ENCODE data around the gene FATE1.

Gene FATE1

DNA sequence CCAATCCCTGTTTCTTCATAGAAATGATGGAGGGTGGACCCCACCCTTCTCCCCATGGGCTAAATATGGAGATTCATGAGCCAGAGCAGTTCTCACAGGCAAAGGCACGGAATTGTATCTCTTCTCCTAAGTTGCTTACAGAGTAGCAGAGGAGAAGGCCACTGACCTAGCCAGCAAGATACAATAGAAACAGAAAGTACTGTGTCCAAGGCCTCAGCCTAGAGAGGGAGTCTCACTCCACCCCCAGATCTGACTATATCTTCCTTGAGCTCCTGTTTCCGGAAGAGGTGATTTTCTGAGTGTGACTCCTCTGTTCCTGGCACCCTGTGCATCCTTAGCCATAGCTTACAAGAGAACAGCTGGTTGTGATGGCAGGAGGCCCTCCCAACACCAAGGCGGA, at the start of gene FATE1:
FATE1 (plus strand) TSS at position 284 of the 400 bp plus-strand sequence; CDS start at position 369, 85 bp downstream.
- no peak for TF ChIP-seq CTCF (conservative IDR thresholded peaks at IDR 0.05; ENCODE audit: low read depth, low read length)
- no peak within 1 kb of the TSS for H3K4me3 ChIP-seq (ENCODE audit: low read depth, low read length)
- DNase-seq (ENCODE audit: low read depth), result no peak

DNA sequence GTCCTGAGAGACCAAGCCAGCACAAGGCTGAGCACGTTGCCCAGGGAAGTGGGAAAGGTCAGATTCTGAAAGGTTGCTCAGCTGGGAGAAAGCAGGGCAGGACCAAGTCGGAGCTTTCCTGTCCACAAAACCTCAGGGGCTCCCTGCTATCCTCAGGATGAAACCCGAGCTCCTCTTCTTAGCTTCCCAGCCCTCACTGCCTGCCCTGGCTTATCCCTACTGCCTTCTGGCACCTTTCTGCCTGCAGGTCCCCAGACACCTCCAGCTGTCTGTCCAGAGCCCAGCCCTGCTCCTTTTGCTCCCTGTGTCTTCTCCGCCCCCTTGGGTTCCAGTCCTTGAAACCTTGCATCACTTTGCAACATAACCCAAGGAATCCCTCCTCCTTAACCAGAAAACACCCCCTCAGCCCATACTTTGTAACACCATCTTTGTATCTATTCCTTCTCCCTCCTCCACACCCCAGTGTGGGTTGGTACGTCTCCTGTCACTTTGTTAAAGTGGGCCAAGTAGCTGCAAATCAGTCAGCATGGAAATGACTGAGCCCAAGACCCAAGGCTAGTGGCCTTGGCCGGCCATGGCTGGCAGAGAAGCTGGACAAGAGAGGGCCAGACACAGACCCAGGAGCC, 40.6 kb upstream of the FATE1 start:
- H3K4me3 ChIP-seq (ENCODE audit: low read depth, low read length), result no peak overlapping the region
- no peak for TF ChIP-seq CTCF (conservative IDR thresholded peaks at IDR 0.05; ENCODE audit: low read depth, low read length)
- DNase-seq (ENCODE audit: low read depth), result no peak

DNA sequence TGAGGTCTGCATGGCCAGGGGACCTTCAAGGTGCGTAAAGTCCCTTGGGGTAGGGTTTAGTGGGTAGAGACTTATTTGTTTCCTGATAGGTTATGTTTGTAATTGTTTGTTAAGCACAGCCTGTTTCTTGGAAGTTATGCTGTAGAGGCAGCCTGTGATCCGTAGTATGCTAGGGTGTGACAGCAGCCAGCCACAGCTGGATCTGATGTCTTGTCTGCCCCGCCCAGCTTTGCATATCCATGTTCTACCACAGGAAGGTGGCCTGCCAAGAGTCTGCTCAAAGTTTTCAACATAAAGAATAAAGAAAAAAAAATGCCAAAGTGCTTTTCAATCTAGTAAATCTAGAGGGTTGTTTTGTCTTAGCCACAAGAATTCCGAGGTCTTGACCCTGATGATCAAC, 39.6 kb upstream of the FATE1 start:
- DNase-seq (ENCODE audit: low read depth), result no peak
- H3K4me3 ChIP-seq (ENCODE audit: low read depth, low read length), result no peak overlapping the region
- TF ChIP-seq CTCF (conservative IDR thresholded peaks at IDR 0.05; ENCODE audit: low read depth, low read length), result no peak

GRCh38 chrX:151679798-151680402, 35.9 kb upstream of the FATE1 start:
- DNase-seq (ENCODE audit: low read depth), result no peak
- no peak overlapping the region for H3K4me3 ChIP-seq (ENCODE audit: low read depth, low read length)
- no peak for TF ChIP-seq CTCF (conservative IDR thresholded peaks at IDR 0.05; ENCODE audit: low read depth, low read length)

DNA sequence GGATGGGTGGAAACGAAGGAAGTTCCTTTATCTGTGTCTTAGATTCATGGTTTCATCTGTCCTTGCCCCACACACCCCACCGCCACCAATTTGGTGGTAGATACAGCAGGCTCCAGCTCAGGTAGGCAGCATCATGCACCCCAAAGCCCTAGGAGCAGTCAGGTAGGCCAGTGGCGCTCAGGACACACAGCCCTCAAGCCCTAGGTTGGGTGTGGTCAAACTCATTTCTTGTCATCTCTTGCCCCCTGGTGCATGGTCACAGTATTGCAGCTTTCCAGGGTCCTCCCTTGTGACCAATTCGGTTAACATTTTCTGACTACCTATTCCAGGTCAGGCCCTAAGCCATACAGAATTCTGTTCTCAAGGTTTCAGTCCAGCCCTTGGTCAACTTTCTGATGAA, 35.0 kb upstream of the FATE1 start:
- DNase-seq (ENCODE audit: low read depth), result peak; percentile 39
- TF ChIP-seq CTCF (conservative IDR thresholded peaks at IDR 0.05; ENCODE audit: low read depth, low read length), result peak; percentile 64
- H3K4me3 ChIP-seq (ENCODE audit: low read depth, low read length), result no peak overlapping the region

DNA sequence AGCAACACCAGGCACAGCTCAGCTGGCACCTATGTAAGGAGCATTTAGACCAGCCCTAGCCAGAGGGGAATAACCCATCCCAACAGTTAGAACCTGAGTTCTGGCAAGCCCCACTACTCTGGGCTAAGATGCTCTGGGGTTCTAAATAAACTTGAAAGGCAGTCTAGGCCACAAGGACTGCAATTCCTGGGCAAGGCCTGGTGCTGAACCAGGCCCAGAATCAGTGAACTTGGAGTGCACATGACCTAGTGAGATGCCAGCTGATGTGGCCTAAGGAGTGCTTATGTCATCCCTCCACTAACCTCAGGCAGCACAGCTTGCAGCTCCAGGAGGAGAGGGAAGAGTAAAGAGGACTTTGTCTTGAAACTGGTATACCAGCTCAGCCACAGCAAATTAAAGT, 28.2 kb upstream of the FATE1 start:
- TF ChIP-seq CTCF (conservative IDR thresholded peaks at IDR 0.05; ENCODE audit: low read depth, low read length), result no peak
- no peak overlapping the region for H3K4me3 ChIP-seq (ENCODE audit: low read depth, low read length)

GRCh38 chrX:151688695-151689094, 27.1 kb upstream of the FATE1 start:
- DNase-seq (ENCODE audit: low read depth), result no peak
- TF ChIP-seq CTCF (conservative IDR thresholded peaks at IDR 0.05; ENCODE audit: low read depth, low read length), result no peak
- no peak overlapping the region for H3K4me3 ChIP-seq (ENCODE audit: low read depth, low read length)

More for the DNA sequence above, 28.2 kb upstream of the FATE1 start:
- no peak for DNase-seq (ENCODE audit: low read depth)
